Upper lobe of right lung (tissue), 1 donor: Measurements from ENCODE around the gene YDJC. TPM values are rescaled to one million over a fixed set of nuclear protein-coding genes. Genes with fewer than 3 reads are reported as not detected.

Experiments
- ATAC-seq: fragments of 200-7000 bp; cut with Tn5 transposase; one replicate; pipeline ENCODE4 v1.9.1; 2020; ENCODE audit warnings: mild to moderate bottlenecking, moderate library complexity
- DNase-seq: peaks from one replicate; pipeline ENCODE4 v3.0.0-alpha.2; 2020
- H3K27ac ChIP-seq: fragments of 200-600 bp; one replicate; pipeline ENCODE4 v1.8.0; 2022
- H3K27me3 ChIP-seq: fragments of 200-600 bp; one replicate; pipeline ENCODE4 v1.8.0; 2022; ENCODE audit warnings: mild to moderate bottlenecking
- H3K36me3 ChIP-seq: fragments of 200-600 bp; one replicate; pipeline ENCODE4 v1.8.0; 2022
- H3K4me1 ChIP-seq: fragments of 200-600 bp; one replicate; pipeline ENCODE4 v1.8.0; 2022
- H3K4me3 ChIP-seq: fragments of 200-600 bp; one replicate; pipeline ENCODE4 v1.8.0; 2022; ENCODE audit warnings: mild to moderate bottlenecking
- H3K9me3 ChIP-seq: fragments of 200-600 bp; one replicate; pipeline ENCODE4 v1.8.0; 2022
- intact Hi-C: fragments of 100-400 bp; cut with DNase I; formaldehyde crosslinking; loops from one replicate; pipeline ENCODE4 v1.11.0; 2022
- total RNA-seq: library from RNA; stranded (reverse); fragmentation: NEBNext Ultra II Directional; extraction: Animal tissue kit (Norgen Biotek cat#: 25700); gene quantifications from one replicate; pipeline ENCODE4 v1.2.1, GENCODE V29; 2021
- TF ChIP-seq, protein P1 (sequence below): fragments of 200-600 bp; IDR thresholded peaks from one replicate; pipeline ENCODE4 v1.8.0; 2022; ENCODE audit warnings: antibody characterized with exemption
- donor health status: DM: no; HTN: yes; CAD: no; lungs with severe emphysema.

The YDJC gene
- total RNA-seq, 1 donor from 2014 or later = 13.9 TPM

DNA sequence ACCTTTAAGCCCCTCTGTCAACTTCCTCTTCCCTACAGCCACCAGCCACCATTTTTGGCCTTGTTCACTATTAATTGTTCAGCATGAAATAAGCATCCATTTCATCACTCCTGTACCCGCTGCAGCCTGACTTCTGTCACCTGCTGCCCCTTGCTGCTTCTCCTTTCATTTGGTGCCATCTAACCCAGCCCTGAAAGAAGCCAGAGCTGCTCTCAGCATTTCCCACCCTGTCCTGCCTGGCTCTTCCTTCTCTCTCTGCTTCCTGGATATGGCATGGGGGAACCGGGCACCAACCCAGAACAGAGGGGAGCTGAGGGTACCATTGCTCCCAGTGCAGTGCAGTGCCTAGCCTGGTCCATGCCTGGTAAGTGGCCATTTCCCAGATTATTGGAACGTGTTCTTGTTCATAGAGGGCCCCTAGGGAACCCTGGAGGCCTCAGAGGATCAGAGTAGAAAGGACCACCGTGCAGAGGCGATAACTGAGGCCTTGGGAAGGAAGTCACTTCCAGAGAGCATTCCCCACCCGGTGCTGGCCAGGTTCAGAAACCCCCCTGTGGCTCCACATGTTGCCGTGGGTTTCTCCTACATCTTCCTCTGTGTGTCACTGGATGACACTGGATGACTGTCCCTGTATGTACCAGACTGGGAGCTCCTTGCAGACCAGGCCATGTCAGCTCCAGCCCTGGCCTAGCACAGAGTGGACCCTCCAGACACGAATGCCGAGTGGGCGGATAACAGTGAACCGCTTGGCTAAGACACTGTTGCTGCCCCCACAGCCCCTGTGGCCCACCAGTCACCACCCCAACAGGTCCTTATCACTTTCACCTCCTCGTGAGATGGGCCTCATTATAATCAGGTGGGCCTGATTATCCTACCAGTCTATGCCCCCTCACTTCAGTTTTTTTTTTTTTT, 4.7 kb downstream of the YDJC start:
- ATAC-seq = no peak
- peaks cover 10% of the 10 kb centered on the region for H3K36me3 ChIP-seq
- H3K27ac ChIP-seq = no peak overlapping the region
- no peak overlapping the region for H3K4me3 ChIP-seq
- no peak for DNase-seq
- TF ChIP-seq, protein P1, sequence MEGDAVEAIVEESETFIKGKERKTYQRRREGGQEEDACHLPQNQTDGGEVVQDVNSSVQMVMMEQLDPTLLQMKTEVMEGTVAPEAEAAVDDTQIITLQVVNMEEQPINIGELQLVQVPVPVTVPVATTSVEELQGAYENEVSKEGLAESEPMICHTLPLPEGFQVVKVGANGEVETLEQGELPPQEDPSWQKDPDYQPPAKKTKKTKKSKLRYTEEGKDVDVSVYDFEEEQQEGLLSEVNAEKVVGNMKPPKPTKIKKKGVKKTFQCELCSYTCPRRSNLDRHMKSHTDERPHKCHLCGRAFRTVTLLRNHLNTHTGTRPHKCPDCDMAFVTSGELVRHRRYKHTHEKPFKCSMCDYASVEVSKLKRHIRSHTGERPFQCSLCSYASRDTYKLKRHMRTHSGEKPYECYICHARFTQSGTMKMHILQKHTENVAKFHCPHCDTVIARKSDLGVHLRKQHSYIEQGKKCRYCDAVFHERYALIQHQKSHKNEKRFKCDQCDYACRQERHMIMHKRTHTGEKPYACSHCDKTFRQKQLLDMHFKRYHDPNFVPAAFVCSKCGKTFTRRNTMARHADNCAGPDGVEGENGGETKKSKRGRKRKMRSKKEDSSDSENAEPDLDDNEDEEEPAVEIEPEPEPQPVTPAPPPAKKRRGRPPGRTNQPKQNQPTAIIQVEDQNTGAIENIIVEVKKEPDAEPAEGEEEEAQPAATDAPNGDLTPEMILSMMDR = no peak
- H3K4me1 ChIP-seq = peaks cover 19% of the 10 kb centered on the region
- no peaks in the 10 kb centered on the region for H3K27me3 ChIP-seq
- H3K9me3 ChIP-seq = no peaks in the 10 kb centered on the region
- intact Hi-C loops = no loop called here

DNA sequence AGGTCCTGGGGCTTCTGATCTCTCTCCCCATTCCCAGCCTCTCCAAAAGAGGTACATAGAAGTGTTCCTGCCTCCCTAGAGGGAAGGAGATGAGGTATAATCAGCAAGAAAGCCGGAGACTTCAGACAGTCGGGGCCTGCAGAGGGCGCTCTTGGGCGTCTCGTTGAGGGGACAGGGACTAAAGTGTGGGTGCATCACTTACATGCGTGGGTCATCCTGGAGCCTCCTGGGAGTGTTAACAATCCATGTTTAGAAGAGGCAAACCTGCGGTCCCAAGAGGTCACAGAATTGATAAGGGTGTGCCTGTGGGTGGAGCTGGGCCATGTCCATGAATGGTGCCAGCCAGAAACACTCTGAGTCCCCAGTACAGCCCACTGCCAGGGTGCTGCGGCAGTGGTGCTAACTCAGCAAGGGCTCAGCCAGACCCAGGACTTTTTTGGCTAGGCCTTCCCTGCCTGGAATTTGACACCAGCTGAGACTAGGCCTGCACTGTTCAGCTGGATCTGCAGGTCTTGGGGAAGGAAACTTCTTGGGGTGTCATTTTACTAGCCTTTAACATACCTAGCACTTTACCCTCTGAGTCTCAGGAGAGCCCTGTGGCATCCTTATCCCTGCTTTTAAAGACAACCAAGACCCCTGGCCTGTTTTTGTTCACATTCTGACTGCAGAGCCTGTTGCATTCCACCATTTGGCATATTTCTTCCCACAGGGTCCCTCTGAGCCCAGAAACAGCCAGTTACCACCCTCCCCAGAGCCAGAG, 5.5 kb downstream of the YDJC start:
- H3K4me1 ChIP-seq = peaks cover 18% of the 10 kb centered on the region
- no peak for ATAC-seq

GRCh38 chr22:21623648-21623970, 6.2 kb downstream of the YDJC start:
- Histone ChIP-seq H3K36me3 (peaks cover 10% of the 10 kb centered on the region), H3K27ac (no peak overlapping the region), H3K4me1 (peaks cover 18% of the 10 kb centered on the region), H3K4me3 (no peak overlapping the region), H3K27me3 (no peaks in the 10 kb centered on the region), H3K9me3 (no peaks in the 10 kb centered on the region)
- no peak for DNase-seq
- TF ChIP-seq, protein P1 = no peak
- intact Hi-C loops = no loop called here
- ATAC-seq = no peak

More for the DNA sequence above, 5.5 kb downstream of the YDJC start:
- peaks cover 10% of the 10 kb centered on the region for H3K36me3 ChIP-seq
- H3K27ac ChIP-seq = no peak overlapping the region
- no peak overlapping the region for H3K4me3 ChIP-seq
- TF ChIP-seq, protein P1 = peak; percentile 36
- intact Hi-C loops = no loop called here
- H3K9me3 ChIP-seq = no peaks in the 10 kb centered on the region
- DNase-seq = no peak
- H3K27me3 ChIP-seq = no peaks in the 10 kb centered on the region

DNA sequence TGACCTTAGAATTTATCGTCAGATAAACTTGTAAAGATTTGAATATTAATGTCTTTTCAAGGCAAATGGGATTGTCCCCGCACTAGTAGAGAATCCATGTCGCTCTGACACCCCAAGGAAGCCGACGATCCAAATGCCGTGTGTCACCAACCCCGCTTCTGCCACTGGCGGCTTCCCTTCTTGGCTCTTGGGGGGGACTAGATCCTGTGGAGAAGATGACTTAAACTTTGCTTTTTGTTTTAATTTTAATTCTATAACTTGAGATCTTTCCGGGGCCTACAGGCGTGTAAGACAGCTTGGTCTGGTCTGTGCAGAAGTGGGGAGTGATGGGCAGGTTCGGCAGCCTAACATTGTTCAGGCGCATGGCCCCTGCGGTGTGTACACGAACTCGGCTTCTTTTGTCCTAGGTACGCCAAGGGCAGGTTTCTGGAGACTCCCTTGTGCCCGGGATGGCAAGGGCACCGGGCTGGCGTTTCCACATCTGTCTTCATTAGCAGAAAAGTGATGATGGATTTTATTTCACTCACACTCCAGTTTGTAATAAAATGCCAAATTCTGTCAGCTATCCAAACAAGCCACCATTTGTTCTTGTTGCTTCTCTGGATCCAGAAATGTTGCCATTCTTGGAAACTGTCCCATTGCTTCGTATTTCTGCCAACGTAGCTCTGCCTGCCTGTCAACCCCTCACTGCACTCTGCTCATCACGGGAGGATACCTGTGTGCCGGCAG, 6.7 kb downstream of the YDJC start:
- H3K36me3 ChIP-seq = peaks cover 10% of the 10 kb centered on the region
- no peak for DNase-seq
- H3K4me1 ChIP-seq = peaks cover 18% of the 10 kb centered on the region
- intact Hi-C loops = no loop called here
- ATAC-seq = no peak
- no peak overlapping the region for H3K27ac ChIP-seq
- no peaks in the 10 kb centered on the region for H3K9me3 ChIP-seq
- H3K27me3 ChIP-seq = no peaks in the 10 kb centered on the region
- H3K4me3 ChIP-seq = no peak overlapping the region
- TF ChIP-seq, protein P1 = no peak

GRCh38 chr22:21622011-21622918, 7.6 kb downstream of the YDJC start:
- DNase-seq (no peak), ATAC-seq (peak; percentile 69)
- no peaks in the 10 kb centered on the region for H3K9me3 ChIP-seq
- H3K27me3 ChIP-seq = no peaks in the 10 kb centered on the region
- H3K36me3 ChIP-seq = peaks cover 10% of the 10 kb centered on the region
- H3K4me3 ChIP-seq = no peak overlapping the region
- TF ChIP-seq, protein P1 = no peak
- intact Hi-C loops = no loop called here
- H3K27ac ChIP-seq = no peak overlapping the region
- peaks cover 18% of the 10 kb centered on the region for H3K4me1 ChIP-seq
